ENCODE measurements around the gene TNFRSF14. TPM values are rescaled to one million over a fixed set of nuclear protein-coding genes. Genes with fewer than 3 reads are reported as not detected.

Gene TNFRSF14
- total and polyA plus RNA-seq, 9 donors, result 11.0 to 33.8 (median 15.2) TPM

DNA sequence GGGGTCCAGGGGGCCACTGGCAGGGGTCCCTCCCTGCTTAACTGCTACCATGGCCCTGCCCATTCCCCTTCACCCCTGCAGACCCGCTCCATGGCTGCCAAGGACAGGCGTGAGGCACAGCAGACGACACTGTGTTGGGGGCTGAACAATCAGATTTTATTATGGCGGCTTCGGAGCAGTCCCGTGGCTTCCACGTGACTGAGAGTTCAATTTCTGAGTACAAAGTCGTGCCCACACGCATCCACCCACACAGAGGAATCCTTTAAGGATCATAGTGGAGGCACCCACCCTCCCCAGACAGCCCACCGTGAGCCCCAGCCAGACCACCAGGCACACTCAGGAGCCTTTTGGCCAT is 27.6 kb upstream of the TNFRSF14 start:
- H3K36me3 ChIP-seq (ENCODE audit: control insufficient read depth, insufficient read depth, low read length), result no peaks in the 10 kb centered on the region
- H3K27ac ChIP-seq (ENCODE audit: low read length), result no peak overlapping the region
- DNase-seq, result no peak
- H3K4me3 ChIP-seq (ENCODE audit: low read length), result no peak overlapping the region
- H3K4me1 ChIP-seq (ENCODE audit: control insufficient read depth, insufficient read depth, low read length), result peaks cover 81% of the 10 kb centered on the region
- H3K9me3 ChIP-seq (replicated peaks; ENCODE audit: control insufficient read depth, low read depth, low read length), result no peaks in the 10 kb centered on the region
- H3K27me3 ChIP-seq (ENCODE audit: control insufficient read depth, insufficient read depth, low read length), result peaks cover 56% of the 10 kb centered on the region
- WGBS (ENCODE audit: insufficient coverage), result 39% methylated on average over 8 of the region's 10 CpGs

DNA sequence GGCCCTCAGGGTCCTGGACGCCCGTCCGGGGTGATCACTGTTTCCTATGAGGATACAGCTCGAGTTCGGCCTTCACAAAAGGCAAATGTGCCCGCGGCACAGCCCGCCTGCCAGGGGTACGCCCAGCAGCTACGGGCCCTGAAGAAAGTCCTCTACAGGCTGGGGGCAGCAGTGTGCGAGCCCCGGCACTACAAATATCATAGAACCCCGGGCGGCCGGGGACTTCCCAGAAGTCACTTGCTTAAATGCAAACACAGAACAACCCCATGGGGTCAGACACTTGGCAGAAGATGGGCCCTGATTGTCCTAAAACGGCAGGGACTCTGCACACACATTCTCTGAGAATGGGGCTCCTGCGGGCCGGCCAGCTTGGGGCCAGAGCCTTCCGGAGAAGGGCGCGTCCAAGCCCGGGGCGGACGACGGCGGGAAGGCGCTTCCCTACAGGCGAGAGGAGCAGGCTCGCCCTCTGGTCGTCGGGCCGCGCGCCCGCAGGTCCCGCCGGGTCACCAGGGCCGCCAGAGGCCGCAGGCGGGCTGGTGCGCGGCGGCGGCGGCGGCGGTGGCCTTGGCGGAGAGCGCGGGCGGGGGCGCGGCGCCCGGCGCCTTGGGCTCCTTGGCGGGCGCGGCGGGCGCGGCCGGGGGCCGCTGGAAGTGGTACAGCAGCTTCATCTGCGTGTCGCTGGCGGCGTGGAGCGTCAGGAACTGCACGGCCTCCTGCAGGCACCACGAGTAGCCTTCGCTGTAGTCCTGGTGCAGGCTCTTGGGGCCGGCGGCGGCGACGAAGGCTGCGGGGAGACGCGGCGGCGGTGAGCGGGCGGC is 27.0 kb upstream of the TNFRSF14 start:
- H3K9me3 ChIP-seq (replicated peaks; ENCODE audit: control insufficient read depth, low read depth, low read length), result no peaks in the 10 kb centered on the region
- no peak for DNase-seq
- H3K4me3 ChIP-seq (ENCODE audit: low read length), result no peak overlapping the region
- peaks cover 61% of the 10 kb centered on the region for H3K27me3 ChIP-seq (ENCODE audit: control insufficient read depth, insufficient read depth, low read length)
- peaks cover 75% of the 10 kb centered on the region for H3K4me1 ChIP-seq (ENCODE audit: control insufficient read depth, insufficient read depth, low read length)
- WGBS (ENCODE audit: insufficient coverage), result 4% methylated on average over 82 of the region's 84 CpGs
- no peak overlapping the region for H3K27ac ChIP-seq (ENCODE audit: low read length)
- no peaks in the 10 kb centered on the region for H3K36me3 ChIP-seq (ENCODE audit: control insufficient read depth, insufficient read depth, low read length)

DNA sequence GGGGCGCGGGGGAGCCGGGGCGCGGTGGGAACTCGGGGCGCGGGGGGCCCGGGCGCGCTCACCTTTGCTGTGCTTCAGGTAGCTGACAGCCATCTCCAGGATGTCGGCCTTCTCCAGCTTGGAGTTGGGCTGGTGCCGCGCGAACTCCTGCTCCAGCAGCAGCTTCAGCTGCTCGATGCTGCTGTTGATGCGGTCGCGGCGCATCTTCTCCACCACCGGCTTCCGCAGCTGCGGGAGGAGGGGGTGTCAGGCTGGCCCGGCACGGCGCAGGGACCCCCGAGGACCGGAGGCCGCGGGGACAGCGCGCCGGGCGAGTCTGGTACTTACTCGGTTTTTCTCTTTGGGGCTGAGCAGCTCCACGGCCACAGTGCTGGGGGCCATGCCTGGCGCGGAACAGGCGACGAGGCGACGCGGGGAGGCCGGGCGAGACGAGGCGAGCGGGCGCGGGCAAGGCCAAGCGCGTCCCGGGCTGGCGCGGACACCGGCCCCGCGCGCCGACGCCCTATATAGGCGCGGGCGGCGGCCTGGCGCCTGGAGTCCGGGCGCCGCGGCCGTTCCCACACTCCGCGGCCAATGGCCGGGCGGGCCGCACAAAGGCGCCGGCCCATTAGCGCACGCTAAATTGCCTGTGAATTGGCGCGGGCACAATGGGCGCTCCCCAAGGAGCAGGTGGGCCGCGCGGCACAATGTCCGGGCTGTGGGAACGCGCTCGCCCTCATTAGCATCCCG is 26.2 kb upstream of the TNFRSF14 start, which contains the start of gene HES5:
Gene HES5, minus strand, starts transcription at position 480 of the 729 bp plus-strand sequence. Its CDS starts 99 bp downstream, at position 381.
- H3K36me3 ChIP-seq (ENCODE audit: control insufficient read depth, insufficient read depth, low read length), result no peaks in the 10 kb centered on the region
- peaks cover 74% of the 10 kb centered on the region for H3K4me1 ChIP-seq (ENCODE audit: control insufficient read depth, insufficient read depth, low read length)
- no peaks in the 10 kb centered on the region for H3K9me3 ChIP-seq (replicated peaks; ENCODE audit: control insufficient read depth, low read depth, low read length)
- peaks cover 68% of the 10 kb centered on the region for H3K27me3 ChIP-seq (ENCODE audit: control insufficient read depth, insufficient read depth, low read length)
- WGBS (ENCODE audit: insufficient coverage), result under 1% methylated on average over 87 of the region's 91 CpGs
- H3K27ac ChIP-seq (ENCODE audit: low read length), result no peak within 1 kb of the TSS
- DNase-seq, result no peak
- no peak within 1 kb of the TSS for H3K4me3 ChIP-seq (ENCODE audit: low read length)

DNA sequence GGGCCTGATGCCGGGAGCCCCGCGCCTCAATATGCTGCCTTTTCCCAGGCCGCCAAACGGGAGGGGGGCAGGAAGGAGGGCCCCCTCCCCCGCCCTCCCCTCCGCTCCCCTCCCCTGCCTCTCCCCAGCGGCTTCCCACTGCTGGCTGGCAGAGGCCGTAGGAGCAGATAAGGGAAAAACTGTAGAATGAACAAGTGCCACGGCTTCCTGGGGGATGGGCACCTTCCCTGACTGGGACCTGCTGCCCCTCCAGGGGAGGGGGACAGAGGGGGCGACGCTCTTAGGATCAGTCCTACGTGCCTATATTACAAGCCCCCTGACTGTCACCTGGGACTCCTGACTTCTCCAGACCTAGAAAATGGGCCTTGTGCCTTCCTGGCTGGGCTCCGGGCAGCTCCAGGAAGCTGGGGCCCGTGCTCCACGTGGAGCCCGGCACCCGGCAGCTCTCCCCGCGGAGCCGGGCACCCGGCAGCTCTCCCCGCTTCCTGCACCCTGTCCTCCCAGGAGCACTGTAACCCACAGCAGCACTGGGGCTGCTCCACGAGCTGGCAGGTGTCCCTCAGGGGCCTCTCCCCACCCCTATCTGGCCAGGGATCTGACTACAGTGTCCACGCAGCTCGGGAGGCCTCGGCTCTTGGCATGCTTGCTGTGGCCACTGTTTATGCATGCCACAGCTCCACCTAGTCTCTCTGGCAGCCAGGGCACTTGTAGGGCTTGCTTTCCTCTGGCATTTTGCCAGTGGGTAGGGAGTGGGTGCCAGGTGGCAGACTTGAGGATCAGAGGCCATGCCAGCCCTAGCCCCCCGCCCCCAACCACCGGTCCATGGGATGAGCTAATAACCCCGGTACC is 25.4 kb upstream of the TNFRSF14 start:
- H3K4me3 ChIP-seq (ENCODE audit: low read length), result no peak overlapping the region
- no peaks in the 10 kb centered on the region for H3K36me3 ChIP-seq (ENCODE audit: control insufficient read depth, insufficient read depth, low read length)
- no peak overlapping the region for H3K27ac ChIP-seq (ENCODE audit: low read length)
- no peaks in the 10 kb centered on the region for H3K9me3 ChIP-seq (replicated peaks; ENCODE audit: control insufficient read depth, low read depth, low read length)
- H3K4me1 ChIP-seq (ENCODE audit: control insufficient read depth, insufficient read depth, low read length), result peaks cover 66% of the 10 kb centered on the region
- H3K27me3 ChIP-seq (ENCODE audit: control insufficient read depth, insufficient read depth, low read length), result peaks cover 76% of the 10 kb centered on the region
- WGBS (ENCODE audit: insufficient coverage), result 22% methylated on average over 13 of the region's 30 CpGs
- DNase-seq, result no peak

DNA sequence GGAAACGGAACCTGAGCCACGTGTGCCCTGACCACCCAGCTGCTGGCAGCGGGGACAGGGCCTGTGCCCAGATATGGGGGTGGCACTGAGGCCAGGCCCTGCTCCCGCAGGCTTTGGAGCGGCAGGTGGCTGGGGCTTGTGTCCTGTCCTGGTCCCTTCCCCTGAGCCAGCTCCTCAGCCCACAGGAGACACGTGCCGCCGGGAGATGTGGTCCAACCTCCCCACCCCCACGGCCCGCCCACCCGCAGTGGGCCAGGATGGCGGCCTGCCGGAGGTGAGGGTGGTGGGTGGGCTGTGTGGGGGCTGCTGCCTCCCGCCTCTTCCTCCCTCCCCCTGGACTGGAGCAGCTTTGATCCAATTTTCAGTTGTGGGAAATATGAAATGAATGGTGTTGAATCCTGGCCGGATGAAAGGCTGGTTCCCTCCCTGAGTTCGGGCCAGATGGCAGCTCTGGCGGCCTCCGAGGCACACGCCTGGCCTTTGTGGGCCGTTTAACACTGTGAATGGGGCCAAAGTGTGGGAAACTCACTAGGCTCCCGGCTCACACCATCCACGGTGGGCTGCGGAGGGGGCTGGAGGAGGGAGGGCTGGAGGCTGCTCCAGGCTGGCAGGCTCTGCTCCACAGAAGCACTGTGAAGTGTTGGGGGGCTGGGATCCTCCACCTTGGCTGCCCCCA is 23.5 kb upstream of the TNFRSF14 start:
- 42% methylated on average over 9 of the region's 23 CpGs for WGBS (ENCODE audit: insufficient coverage)
- no peak for DNase-seq
- no peak overlapping the region for H3K27ac ChIP-seq (ENCODE audit: low read length)
- H3K4me3 ChIP-seq (ENCODE audit: low read length), result no peak overlapping the region
- peaks cover 61% of the 10 kb centered on the region for H3K4me1 ChIP-seq (ENCODE audit: control insufficient read depth, insufficient read depth, low read length)
- H3K36me3 ChIP-seq (ENCODE audit: control insufficient read depth, insufficient read depth, low read length), result no peaks in the 10 kb centered on the region
- no peaks in the 10 kb centered on the region for H3K9me3 ChIP-seq (replicated peaks; ENCODE audit: control insufficient read depth, low read depth, low read length)
- H3K27me3 ChIP-seq (ENCODE audit: control insufficient read depth, insufficient read depth, low read length), result peaks cover 80% of the 10 kb centered on the region

GRCh38 chr1:2533365-2533764 is 22.8 kb upstream of the TNFRSF14 start:
- H3K4me1 ChIP-seq (ENCODE audit: control insufficient read depth, insufficient read depth, low read length), result peaks cover 56% of the 10 kb centered on the region
- H3K27me3 ChIP-seq (ENCODE audit: control insufficient read depth, insufficient read depth, low read length), result peaks cover 77% of the 10 kb centered on the region
- no peak overlapping the region for H3K27ac ChIP-seq (ENCODE audit: low read length)
- H3K36me3 ChIP-seq (ENCODE audit: control insufficient read depth, insufficient read depth, low read length), result no peaks in the 10 kb centered on the region
- H3K4me3 ChIP-seq (ENCODE audit: low read length), result no peak overlapping the region
- no peaks in the 10 kb centered on the region for H3K9me3 ChIP-seq (replicated peaks; ENCODE audit: control insufficient read depth, low read depth, low read length)
- 57% methylated on average over 4 of the region's 11 CpGs for WGBS (ENCODE audit: insufficient coverage)
- no peak for DNase-seq

GRCh38 chr1:2534315-2534686 is 21.9 kb upstream of the TNFRSF14 start:
- WGBS (ENCODE audit: insufficient coverage), result 0% methylated on average over 1 of the region's 7 CpGs
- H3K27ac ChIP-seq (ENCODE audit: low read length), result no peak overlapping the region
- no peak overlapping the region for H3K4me3 ChIP-seq (ENCODE audit: low read length)
- no peaks in the 10 kb centered on the region for H3K36me3 ChIP-seq (ENCODE audit: control insufficient read depth, insufficient read depth, low read length)
- peaks cover 74% of the 10 kb centered on the region for H3K27me3 ChIP-seq (ENCODE audit: control insufficient read depth, insufficient read depth, low read length)
- H3K4me1 ChIP-seq (ENCODE audit: control insufficient read depth, insufficient read depth, low read length), result peaks cover 47% of the 10 kb centered on the region
- no peaks in the 10 kb centered on the region for H3K9me3 ChIP-seq (replicated peaks; ENCODE audit: control insufficient read depth, low read depth, low read length)
- DNase-seq, result no peak

GRCh38 chr1:2534687-2535441 is 21.3 kb upstream of the TNFRSF14 start:
- Histone ChIP-seq H3K4me3 (ENCODE audit: low read length) (no peak overlapping the region), H3K27ac (ENCODE audit: low read length) (no peak overlapping the region), H3K4me1 (ENCODE audit: control insufficient read depth, insufficient read depth, low read length) (peaks cover 44% of the 10 kb centered on the region), H3K27me3 (ENCODE audit: control insufficient read depth, insufficient read depth, low read length) (peaks cover 70% of the 10 kb centered on the region), H3K36me3 (ENCODE audit: control insufficient read depth, insufficient read depth, low read length) (no peaks in the 10 kb centered on the region), H3K9me3 (replicated peaks; ENCODE audit: control insufficient read depth, low read depth, low read length) (no peaks in the 10 kb centered on the region)
- no peak for DNase-seq
- WGBS (ENCODE audit: insufficient coverage), result 31% methylated on average over 10 of the region's 18 CpGs

GRCh38 chr1:2535455-2535854 is 20.7 kb upstream of the TNFRSF14 start:
- DNase-seq, result no peak
- no peak overlapping the region for H3K27ac ChIP-seq (ENCODE audit: low read length)
- no peak overlapping the region for H3K4me3 ChIP-seq (ENCODE audit: low read length)
- peaks cover 44% of the 10 kb centered on the region for H3K4me1 ChIP-seq (ENCODE audit: control insufficient read depth, insufficient read depth, low read length)
- WGBS (ENCODE audit: insufficient coverage), result 51% methylated on average over 18 of the region's 27 CpGs
- no peaks in the 10 kb centered on the region for H3K36me3 ChIP-seq (ENCODE audit: control insufficient read depth, insufficient read depth, low read length)
- H3K27me3 ChIP-seq (ENCODE audit: control insufficient read depth, insufficient read depth, low read length), result peaks cover 70% of the 10 kb centered on the region
- H3K9me3 ChIP-seq (replicated peaks; ENCODE audit: control insufficient read depth, low read depth, low read length), result no peaks in the 10 kb centered on the region

All from muscle of leg (tissue), 11 donors.